ENCODE data around the gene HVCN1. TPM values are rescaled to one million over a fixed set of nuclear protein-coding genes. Genes with fewer than 3 reads are reported as not detected.

Gene HVCN1
- total and polyA plus RNA-seq, 2 of the 13 experiments (the other 11 are each of a cell fraction or from before 2014, with no cell fraction given): 0.49 to 1.3 TPM

DNA sequence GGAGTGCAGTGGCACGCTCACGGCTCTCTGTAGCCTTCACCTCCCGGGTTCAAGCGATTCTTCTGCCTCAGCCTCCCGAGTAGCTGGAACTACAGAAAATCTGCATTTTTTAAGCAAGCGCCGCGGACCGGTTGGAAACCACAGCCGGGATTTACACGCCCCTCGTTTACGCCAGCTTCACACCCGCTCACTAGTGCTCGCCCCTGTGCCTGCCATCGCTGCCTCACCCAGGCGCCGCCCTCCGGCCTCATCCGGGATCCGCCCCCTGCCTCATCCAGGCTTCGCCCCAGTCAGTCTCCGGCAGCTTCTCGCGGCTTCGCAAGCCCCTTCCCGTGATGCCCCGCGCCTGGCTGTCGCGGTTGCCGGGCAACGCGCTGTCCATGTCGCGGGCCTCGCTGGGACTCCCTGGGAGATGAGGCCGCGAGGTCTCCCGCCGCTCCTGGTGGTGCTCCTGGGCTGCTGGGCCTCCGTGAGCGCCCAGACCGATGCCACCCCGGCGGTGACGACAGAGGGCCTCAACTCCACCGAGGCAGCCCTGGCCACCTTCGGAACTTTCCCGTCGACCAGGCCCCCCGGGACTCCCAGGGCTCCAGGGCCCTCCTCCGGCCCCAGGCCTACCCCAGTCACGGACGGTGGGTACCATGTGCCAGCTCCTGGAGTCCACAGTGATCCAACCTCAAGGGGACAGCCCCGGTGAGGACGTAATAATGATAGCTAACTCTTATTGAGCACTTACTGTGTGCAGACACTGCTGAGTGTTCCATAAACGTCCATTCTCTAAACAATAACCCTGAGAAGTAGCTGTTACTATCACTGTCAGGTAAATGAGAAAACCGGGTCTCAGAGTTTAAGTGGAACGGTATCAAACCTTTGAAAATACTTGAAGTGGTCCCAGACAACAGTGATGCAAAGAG is 74.9 kb downstream of the HVCN1 start, which contains the start of gene TCTN1 (continued):
- TF ChIP-seq, protein P1, sequence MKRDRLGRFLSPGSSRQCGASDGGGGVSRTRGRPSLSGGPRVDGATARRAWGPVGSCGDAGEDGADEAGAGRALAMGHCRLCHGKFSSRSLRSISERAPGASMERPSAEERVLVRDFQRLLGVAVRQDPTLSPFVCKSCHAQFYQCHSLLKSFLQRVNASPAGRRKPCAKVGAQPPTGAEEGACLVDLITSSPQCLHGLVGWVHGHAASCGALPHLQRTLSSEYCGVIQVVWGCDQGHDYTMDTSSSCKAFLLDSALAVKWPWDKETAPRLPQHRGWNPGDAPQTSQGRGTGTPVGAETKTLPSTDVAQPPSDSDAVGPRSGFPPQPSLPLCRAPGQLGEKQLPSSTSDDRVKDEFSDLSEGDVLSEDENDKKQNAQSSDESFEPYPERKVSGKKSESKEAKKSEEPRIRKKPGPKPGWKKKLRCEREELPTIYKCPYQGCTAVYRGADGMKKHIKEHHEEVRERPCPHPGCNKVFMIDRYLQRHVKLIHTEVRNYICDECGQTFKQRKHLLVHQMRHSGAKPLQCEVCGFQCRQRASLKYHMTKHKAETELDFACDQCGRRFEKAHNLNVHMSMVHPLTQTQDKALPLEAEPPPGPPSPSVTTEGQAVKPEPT (CRISPR knock-in tag; IDR thresholded peaks at IDR 0.05; ENCODE audit: low read depth): no peak
- TF ChIP-seq ZNF569 (CRISPR knock-in tag; IDR thresholded peaks at IDR 0.05; ENCODE audit: borderline replicate concordance) (no peak), SATB2 (CRISPR knock-in tag; IDR thresholded peaks at IDR 0.05) (no peak), MYNN (CRISPR knock-in tag; IDR thresholded peaks at IDR 0.05; ENCODE audit: low read depth) (0 out of 2 replicates have a peak, but pooled peaks have one; percentile 49), NBN (conservative IDR thresholded peaks at IDR 0.05) (no peak), ZNF557 (CRISPR knock-in tag; IDR thresholded peaks at IDR 0.05) (no peak; the same call in 1 of the 2 replicates), ZNF510 (CRISPR knock-in tag; IDR thresholded peaks at IDR 0.05; ENCODE audit: low read depth) (0 out of 2 replicates have a peak, but pooled peaks have one; percentile 60), ZNF572 (CRISPR knock-in tag; IDR thresholded peaks at IDR 0.05) (no peak), ZNF784 (CRISPR knock-in tag; IDR thresholded peaks at IDR 0.05; ENCODE audit: borderline replicate concordance) (peak; percentile 83; the same call in 1 of the 2 replicates), HNF4G (IDR thresholded peaks at IDR 0.05; ENCODE audit: borderline replicate concordance, low read depth, low read length) (no peak), HNF4G (CRISPR knock-in tag; IDR thresholded peaks at IDR 0.05; ENCODE audit: borderline replicate concordance, low read depth) (no peak), TFDP1 (CRISPR knock-in tag; IDR thresholded peaks at IDR 0.05; ENCODE audit: borderline replicate concordance) (peak; percentile 83), FOXP1 (IDR thresholded peaks at IDR 0.05) (no peak), FOXP1 (CRISPR knock-in tag; IDR thresholded peaks at IDR 0.05) (no peak), MXD1 (CRISPR knock-in tag; IDR thresholded peaks at IDR 0.05) (peak; percentile 94; the same call in 1 of the 2 replicates), EEA1 (CRISPR knock-in tag; IDR thresholded peaks at IDR 0.05; ENCODE audit: borderline replicate concordance) (0 out of 2 replicates have a peak, but pooled peaks have one; percentile 45), ZNF207 (IDR thresholded peaks at IDR 0.05; ENCODE audit: borderline replicate concordance) (no peak), RELA (CRISPR knock-in tag; IDR thresholded peaks at IDR 0.05) (no peak), ZNF777 (CRISPR knock-in tag; IDR thresholded peaks at IDR 0.05) (peak; percentile 78), NR1H2 (CRISPR knock-in tag; IDR thresholded peaks at IDR 0.05; ENCODE audit: borderline replicate concordance, low read depth) (no peak), KLF9 (CRISPR knock-in tag; IDR thresholded peaks at IDR 0.05; ENCODE audit: low read depth) (0 out of 2 replicates have a peak, but pooled peaks have one; percentile 37), HHEX (CRISPR knock-in tag; IDR thresholded peaks at IDR 0.05) (no peak)
- TF ChIP-seq, protein P2, sequence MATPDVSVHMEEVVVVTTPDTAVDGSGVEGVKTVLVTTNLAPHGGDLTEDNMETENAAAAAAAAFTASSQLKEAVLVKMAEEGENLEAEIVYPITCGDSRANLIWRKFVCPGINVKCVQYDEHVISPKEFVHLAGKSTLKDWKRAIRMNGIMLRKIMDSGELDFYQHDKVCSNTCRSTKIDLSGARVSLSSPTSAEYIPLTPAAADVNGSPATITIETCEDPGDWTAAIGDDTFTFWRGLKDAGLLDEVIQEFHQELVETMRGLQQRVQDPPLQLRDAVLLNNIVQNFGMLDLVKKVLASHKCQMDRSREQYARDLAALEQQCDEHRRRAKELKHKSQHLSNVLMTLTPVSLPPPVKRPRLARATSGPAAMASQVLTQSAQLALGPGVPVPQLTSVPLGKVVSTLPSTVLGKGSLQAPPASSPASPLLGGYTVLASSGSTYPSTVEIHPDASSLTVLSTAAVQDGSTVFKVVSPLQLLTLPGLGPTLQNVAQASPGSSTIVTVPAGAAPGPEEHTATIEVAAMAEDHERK (CRISPR knock-in tag; IDR thresholded peaks at IDR 0.05; ENCODE audit: low read depth): no peak
